HG03565 (cell line): ENCODE results near the gene PTPRU.

Source experiments
- ATAC-seq: cut with Tn5 transposase; IDR thresholded peaks from one replicate; pipeline ENCODE4 v1.9.1; 2021; ENCODE audit warnings: mild to moderate bottlenecking, moderate library complexity; ENCODE audit not compliant: unreplicated experiment

PTPRU gene

GRCh38 chr1:29243023-29243870 lies 6.9 kb downstream of the PTPRU start:
- no peak for ATAC-seq

- no peak for ATAC-seq
These were observed 7.5 kb downstream of the PTPRU start for GRCh38 chr1:29243871-29244200.

- no peak for ATAC-seq
These were observed 8.9 kb downstream of the PTPRU start for GRCh38 chr1:29245261-29245660.

DNA sequence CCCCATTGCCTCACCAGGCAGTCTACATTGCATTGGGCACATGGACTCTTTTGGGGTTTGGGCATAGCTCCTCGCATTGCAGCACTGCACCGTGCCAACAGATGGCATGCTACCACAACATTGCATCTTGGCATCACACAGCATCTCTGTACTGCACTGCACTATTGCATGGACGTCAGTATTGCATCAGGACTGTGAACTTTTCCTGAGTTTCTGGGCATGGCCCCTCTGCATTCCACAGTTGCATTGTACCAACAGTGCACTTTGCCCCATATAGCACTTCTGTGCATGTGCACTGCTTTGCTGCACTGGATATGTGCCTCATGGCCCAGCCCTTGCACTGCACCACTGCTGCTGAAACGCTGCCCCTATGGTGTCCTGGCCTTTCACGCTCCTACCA lies 9.6 kb downstream of the PTPRU start:
- ATAC-seq = no peak

DNA sequence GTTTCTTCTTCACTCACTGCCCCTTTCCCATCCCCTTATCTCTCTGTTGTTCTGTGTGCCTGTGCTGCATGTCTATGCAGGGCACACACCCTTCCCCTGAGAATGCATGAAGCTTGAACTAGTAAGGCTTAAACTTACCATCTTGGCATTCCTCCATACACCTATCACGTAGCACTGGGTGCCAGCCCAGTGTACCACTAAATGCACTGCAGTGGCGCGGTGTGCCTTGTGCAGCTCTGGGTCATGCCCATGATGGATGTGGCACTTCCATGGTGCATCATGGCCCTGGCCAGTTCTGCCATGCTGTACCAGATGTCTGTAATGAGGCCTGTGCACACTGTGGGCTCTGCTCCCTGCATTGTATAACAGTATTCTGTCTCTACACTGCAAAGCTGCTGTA lies 10.7 kb downstream of the PTPRU start:
- no peak for ATAC-seq

DNA sequence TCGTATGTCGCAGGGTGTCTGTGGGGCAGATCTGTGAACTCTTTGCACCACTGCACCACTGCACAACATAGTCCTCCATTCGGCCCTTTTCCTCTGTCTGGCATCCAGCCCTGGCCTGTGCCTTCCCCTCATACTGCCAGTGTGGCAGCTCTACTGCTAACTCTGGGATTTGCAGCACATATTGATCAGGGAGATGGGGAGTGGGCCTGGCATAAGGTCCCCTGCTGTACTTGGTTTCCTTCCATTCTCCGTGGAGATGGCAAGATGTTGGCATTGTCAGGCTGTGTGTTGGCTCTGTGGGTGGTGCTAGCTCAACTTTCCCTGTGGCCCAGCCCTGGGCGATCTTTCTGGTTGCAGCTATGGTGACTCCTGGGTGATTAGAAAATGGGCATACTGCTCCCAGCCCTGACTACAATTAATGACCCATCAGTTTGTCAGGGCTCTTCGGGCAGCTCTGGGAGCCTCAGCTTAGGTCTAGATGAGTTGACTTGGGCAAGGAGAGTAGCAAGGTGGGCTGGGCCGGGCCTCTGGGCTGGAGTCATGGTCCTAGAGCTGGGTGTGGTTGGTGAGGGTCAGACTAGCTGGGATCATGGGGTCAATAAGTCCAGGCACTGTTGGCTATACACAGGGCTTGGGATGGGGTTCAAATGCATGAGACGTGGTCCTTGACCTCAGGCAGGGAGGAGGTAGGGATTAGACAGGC lies 11.4 kb downstream of the PTPRU start:
- no peak for ATAC-seq

GRCh38 chr1:29248409-29248808 lies 12.1 kb downstream of the PTPRU start:
- ATAC-seq = no peak

- no peak for ATAC-seq
These were observed 12.9 kb downstream of the PTPRU start for GRCh38 chr1:29249170-29249691.

DNA sequence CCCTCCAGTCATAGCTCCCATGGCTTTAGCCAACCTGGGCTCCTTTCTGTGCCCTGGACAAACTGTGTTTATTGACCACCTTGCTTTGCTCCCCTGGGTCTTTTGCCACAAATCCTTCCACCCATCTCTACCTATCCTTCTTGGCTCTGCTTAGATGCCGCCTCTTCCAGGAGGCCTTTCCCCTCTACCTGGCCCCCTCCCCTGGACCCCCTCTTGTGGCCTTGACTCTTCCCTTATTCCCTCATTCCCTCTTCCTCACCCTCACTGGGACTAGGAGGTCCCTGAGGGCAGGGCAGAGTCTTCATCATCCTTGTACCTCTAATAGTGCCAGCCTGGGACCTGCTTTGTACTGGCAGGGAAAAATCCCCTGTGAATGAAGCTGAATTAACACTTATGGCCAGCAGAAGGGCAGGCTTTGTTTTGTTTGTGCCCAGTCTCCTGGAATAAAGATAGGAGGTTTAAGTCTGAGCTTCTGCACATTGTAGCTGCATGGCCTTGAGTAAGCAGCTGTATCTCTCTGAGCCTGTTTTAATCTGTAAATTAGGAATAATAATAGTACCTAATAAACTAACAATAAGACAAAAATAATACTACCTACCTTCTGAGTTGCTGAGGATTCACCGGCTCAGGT lies 13.7 kb downstream of the PTPRU start:
- no peak for ATAC-seq

DNA sequence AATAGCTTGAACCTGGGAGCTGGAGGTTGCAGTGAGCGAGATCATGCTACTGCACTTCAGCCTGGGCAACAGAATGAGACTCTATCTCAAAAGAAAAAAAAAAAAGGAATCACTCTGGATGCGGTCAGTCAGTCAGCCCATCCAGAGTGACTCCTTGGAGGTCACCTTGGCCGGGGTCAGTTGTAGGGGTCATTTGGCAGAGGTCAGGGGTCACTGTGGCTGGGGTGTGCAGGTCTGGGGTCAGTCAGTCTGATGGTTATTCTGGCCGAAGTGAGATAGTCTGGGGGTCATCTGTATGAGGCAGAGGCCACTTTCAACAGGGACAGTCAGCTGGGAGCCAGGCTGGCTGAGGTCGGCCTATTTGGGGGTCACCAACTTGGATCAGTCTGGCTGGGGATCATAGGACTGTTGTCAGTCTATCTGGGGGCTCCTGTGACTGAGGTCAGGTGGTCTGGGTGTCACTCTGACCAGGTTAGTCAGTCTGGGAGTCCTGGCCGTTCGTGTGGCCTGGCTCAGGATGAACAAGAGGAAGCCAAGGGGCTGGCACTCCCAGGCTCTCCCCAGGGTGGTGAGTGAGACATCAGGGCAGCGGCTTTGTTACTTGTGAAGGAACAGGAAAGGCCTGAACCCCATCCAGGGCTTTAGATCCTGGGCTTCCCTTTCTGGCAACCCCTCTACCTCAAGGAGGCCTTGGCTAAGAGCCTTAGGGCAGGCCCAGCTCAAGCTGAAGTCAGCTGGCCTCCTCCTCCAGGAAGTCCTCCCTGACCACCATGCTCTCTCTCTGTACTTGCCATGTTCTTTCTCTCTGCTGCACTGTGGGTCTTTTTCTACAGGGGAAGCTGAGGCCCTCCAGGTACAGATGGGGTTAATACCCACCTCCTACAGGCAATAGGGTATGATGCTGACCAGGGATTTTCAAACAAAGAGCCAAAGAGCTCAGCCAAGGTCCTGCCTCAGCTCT lies 15.1 kb downstream of the PTPRU start:
- ATAC-seq = no peak

DNA sequence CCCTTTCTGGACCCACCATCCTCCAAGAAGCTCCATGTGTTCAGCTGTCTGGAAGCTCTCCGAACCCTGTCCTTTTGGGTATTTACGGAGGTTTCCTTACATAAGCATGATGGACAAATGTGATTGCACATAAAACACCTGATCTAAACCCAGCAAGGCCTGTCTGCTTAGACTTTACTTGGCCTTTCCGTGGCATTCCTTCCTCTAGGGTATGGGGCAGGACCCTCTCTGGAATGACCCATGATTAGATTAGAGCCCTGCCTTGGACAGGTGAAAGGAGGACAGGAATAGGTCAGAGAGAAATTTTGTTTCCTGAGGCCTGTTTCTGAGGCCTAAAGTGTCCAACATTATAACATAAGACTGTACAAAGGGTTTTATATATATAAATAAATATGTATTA lies 16.9 kb downstream of the PTPRU start:
- ATAC-seq = no peak

DNA sequence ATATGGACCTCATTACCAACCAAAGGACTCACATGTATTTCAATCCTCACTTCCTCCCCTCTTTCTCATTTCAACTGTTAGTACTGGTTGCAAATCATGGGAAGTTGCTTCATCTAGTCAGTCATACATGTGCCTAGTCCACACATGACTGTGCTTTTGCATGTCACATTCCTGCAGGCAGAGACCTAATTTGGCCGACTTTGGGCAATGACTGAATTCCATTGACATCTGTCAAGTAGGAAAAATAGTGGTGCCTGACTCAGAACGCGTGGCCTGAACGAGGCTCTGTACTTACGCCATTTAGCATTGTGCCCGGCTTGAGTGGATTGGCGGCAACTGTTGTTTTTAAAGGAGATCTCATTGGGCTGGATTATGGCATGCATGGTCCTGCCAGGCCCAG lies 18.0 kb downstream of the PTPRU start:
- ATAC-seq = no peak

DNA sequence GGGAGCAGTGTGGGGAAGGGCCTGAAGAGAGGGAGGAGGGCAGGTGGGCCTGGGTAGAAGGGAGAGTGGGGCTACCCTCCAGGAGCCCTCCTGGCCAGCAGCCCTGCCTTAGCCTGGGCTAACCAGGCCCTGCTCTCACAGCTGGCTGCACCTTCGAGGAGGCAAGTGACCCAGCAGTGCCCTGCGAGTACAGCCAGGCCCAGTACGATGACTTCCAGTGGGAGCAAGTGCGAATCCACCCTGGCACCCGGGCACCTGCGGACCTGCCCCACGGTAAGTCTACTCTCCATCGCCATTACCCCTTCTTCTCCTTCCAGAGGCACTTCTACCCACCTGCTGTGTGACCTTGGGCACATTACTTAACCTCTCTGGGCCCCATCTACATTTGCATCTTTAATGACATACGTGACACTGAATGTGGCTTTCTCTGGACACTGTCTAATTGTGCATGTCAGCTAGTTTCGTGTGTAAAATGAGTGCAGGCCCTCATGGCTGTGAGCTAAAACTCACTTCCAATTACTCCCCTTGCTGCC lies 18.9 kb downstream of the PTPRU start:
- ATAC-seq = no peak

GRCh38 chr1:29256394-29256793 lies 20.1 kb downstream of the PTPRU start:
- no peak for ATAC-seq

DNA sequence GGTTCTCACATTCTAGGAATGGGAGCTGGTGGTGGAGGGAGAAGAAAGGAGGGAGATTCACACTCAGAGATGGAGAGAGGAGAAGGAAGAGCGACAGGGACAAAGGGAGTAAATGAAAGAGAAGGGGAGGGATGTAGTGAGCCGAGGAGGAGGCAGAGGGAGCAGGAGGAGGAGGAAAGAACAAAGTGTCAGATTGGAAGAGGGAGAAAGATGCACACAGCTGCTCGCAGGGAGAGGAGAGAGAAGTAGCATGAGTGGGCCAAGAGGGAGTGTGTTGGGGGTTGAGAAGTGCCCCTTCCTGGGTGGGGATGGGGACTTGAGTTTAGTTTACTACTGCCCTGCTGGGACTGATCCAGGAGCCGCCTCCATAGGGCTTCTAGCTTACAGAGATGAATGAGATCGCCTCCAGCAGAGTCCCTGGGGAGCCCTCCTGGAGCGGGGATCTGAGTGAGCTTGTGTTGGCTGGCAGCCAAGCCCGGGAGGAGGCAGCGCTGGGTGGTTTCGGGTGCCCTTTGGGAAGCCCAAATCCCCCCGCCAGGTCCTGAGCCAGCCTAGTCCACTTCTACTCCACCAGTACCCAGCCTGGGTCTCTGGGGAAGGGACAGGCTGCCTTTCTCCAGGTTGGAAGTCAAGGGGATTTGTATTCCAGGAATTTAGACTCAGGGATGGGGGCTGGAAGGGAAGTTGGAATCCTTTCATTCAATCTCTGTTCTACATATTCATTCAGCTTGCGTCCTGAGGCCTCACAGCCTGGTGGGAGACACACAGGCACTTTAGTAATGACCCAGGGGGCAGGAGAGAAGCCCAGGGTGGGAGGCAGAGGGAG lies 20.9 kb downstream of the PTPRU start:
- no peak for ATAC-seq

DNA sequence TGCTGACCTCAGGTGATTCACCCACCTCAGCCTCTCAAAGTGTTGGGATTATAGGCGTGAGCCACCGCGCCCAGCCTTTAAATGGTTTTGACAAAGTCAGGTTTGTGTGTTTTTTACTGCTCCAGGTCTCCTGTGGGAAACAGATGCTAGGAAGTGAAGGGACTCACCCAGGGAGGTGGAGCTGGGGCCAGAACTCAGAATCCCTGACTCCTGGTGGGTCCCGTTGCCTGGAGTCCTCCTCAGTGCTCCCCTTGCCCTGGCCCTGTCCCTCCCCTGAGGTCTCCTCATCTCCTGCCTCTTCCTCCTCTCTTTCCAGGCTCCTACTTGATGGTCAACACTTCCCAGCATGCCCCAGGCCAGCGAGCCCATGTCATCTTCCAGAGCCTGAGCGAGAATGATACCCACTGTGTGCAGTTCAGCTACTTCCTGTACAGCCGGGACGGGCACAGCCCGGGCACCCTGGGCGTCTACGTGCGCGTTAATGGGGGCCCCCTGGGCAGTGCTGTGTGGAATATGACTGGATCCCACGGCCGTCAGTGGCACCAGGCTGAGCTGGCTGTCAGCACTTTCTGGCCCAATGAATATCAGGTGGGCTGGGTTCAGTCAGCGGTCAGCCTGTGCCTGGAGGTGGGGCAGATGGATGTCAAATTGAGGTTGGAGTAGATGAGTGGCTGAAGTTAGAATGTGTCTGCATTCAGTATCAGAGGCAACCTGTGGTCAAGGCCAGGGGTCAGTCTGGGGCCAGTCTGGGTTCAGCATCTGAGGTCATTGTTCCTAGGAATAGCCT lies 22.1 kb downstream of the PTPRU start:
- ATAC-seq = no peak

DNA sequence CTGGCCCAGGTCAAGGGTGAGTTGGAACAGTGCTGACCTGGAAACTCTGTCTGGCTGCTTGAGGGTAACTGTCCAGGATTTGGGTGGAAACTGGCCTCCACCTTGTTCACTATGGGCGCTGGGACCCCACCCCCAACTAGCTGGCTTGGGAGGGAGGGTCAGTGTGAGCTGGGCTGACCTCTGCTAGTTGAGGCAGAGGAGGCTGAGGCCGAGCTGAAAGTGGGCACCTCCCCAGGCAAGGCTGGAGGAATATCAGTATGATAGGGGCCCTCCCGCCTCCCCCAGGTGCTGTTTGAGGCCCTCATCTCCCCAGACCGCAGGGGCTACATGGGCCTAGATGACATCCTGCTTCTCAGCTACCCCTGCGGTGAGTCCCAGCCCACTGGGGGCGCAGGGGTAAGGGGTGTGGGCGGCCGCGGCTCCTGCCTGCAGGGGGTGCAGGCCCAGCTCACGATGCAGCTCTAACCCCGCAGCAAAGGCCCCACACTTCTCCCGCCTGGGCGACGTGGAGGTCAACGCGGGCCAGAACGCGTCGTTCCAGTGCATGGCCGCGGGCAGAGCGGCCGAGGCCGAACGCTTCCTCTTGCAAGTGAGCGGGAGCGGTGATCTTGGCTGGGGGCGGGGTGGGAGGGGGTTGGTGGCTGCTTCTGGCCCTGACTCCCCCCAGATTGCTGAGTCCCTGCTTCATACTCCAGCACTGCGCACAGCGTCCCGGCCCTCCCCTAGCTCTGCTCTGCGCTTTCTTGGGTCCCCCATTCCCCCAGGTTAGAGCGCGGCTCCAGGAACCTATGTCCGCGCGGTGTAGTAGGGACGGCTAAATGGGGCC lies 22.9 kb downstream of the PTPRU start:
- no peak for ATAC-seq
